GM12864 (cell line): ENCODE measurements around the gene SLC25A24.
"Not testable (repeated sequence)": the region's sequence is repeated elsewhere in the genome, so short reads cannot be mapped to it uniquely, and the experiment has no call there.

Experiments used
- DNase-seq: peaks from one replicate; pipeline ENCODE4 v3.0.0-alpha.2; 2011; ENCODE audit warnings: low read depth
- H3K4me3 ChIP-seq: 2 replicates; pipeline ENCODE4 v1.5.1; 2011; ENCODE audit warnings: mild to moderate bottlenecking, low read depth, low read length, control low read depth
- CTCF ChIP-seq: IDR thresholded peaks from 2 replicates; pipeline ENCODE4 v1.5.1; 2011; ENCODE audit warnings: low read depth, mild to moderate bottlenecking, moderate library complexity, low read length, control low read depth, inconsistent platforms; ENCODE audit errors: missing control alignments

Gene SLC25A24

DNA sequence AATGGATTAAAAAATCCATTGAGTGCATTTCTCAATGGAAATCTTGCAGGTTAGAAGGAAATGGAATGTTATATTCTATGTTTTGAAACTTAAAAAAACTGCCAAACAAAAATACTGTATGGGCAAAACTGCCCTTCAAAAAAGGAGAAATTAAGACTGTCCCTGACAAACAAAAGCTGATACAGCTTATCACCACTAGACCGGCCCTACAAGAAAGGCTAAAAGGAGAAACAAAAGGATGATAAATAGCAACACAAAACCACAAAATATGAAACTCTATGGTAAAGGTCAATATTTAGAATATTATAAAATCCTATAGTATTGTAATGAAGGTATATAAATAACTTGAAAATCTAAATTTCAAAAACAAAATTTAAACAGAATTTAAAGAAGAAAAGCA lies 60.0 kb downstream of the SLC25A24 start:
- H3K4me3 ChIP-seq: no peak overlapping the region
- DNase-seq: no peak
- no peak for TF ChIP-seq CTCF

DNA sequence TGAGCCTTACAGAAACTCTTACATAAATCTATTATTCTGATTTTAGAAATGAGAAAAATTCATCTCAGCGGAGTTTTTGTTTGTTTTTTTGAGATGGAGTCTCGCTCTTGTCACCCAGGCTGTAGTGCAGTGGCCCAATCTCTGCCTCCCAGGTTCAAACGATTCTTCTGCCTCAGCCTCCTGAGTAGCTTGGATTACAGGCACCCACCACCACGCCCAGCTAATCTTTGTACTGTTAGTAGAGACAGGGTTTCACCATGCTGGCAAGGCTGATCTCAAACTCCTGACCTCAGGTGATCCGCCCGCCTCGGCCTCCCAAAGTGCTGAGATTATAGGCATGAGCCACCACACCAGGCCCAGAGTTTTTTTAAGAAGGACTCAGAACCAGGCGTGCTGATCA lies 60.6 kb downstream of the SLC25A24 start:
- not testable (repeated sequence) for H3K4me3 ChIP-seq, DNase-seq

DNA sequence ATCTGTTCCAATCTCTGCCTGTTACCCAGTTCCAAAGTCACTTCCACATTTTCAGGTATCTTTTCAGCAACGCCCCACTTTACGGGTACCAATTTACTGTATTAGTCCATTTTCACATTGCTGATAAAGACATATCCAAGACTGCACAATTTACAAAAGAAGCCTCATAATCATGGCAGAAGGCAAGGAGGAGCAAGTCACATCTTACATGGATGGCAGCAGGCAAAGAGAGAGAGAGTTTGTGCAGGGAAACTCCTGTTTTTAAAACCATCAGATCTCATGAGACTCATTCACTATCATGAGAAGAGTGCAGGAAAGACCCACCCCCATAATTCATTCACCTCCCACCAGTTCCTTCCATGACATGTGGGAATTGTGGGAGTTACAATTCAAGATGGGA lies 67.0 kb downstream of the SLC25A24 start:
- H3K4me3 ChIP-seq: not testable (repeated sequence)

GRCh38 chr1:108132367-108132766 lies 67.8 kb downstream of the SLC25A24 start:
- DNase-seq, H3K4me3 ChIP-seq: not testable (repeated sequence)

More for the DNA sequence above, 67.0 kb downstream of the SLC25A24 start:
- DNase-seq: not testable (repeated sequence)

GRCh38 chr1:108131281-108131680 lies 68.9 kb downstream of the SLC25A24 start:
- not testable (repeated sequence) for H3K4me3 ChIP-seq, DNase-seq

DNA sequence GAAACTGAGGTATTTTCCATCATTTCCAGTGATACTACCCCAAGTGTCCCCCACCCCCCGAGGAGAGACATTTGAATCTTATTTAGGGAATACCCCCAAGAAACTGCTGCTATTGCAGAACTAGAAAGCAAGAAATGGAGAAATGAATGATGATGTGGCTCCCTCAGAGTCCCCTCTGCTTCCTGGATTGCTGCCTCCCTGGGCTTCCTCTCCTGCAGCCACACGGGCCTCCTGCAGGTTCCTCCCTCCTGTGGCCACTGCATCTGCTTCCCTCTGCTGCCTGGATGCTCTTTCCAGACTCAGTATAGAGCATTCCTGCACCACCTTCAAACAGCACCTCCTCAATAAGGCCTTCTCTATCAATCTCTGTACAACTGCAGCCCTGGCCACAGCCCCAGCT lies 69.3 kb downstream of the SLC25A24 start:
- no peak for TF ChIP-seq CTCF
- no peak for DNase-seq
- no peak overlapping the region for H3K4me3 ChIP-seq

DNA sequence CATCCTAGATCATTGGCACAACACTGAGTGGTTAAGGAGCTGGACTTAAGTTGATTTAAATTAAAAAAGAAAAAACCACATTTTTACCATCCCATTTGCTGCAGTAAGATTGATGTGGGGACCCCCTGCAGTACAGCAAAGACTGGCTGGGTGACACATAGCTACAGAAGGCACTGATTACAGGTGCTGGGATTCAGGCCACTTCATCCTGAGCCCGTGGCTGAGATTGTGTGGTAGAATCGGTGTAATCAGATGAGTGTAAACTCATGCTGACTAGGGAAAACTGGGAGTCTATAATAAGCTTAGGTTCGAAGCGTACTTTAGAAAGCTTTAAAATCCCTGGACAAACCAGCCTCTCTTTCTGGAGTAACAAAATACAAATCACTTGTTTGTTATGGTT lies 70.1 kb downstream of the SLC25A24 start:
- H3K4me3 ChIP-seq: no peak overlapping the region
- DNase-seq: no peak
- no peak for TF ChIP-seq CTCF

DNA sequence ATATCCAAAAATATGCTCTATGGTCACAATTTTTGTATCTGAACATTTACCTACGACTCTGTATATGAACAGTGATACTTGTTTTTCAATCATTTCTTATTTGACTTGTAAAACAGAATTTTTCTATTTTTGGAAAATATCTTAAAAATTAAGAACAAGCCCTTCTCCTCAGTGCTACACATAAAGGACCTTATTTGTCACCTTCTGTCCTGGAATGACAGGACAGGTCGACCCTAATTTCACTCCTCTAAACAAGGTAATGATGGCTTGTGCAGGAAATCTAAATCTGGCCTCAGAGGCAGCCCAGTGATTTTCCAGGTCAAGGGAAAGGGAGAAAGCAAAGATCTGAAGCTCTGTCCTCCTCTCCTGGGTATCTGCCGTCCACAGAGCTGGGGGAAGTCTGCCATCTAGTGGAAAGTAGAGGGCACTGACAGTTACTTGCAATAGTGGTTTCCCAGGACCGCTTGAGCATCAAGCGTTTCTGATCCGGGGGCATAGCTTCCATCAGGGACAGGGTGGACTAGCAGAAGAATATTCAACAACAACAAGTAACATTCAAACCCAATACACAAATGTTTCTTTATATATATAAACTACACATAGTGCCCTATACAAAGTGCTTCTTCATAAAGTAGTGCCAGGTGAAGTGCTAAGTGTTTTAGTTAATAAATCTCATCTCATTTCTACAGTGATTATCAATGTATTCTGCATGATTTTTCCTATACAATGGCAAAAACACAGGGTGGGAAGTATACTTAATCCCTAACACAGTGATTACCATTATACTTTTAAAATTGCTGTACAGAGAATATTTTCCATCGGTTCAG lies 74.6 kb downstream of the SLC25A24 start:
- no peak overlapping the region for H3K4me3 ChIP-seq
- TF ChIP-seq CTCF: peak; percentile 88
- DNase-seq: peak; percentile 46

GRCh38 chr1:108124622-108125311 lies 75.4 kb downstream of the SLC25A24 start:
- DNase-seq: no peak
- no peak for TF ChIP-seq CTCF
- no peak overlapping the region for H3K4me3 ChIP-seq
